NCI-H748 (cell line): ENCODE data around the gene PRKG1.

Experiments
- DNase-seq: peaks from one replicate; lab custom pipeline; 2025; ENCODE audit not compliant: unreplicated experiment; lab: John Stamatoyannopoulos, UW

Gene PRKG1

DNA sequence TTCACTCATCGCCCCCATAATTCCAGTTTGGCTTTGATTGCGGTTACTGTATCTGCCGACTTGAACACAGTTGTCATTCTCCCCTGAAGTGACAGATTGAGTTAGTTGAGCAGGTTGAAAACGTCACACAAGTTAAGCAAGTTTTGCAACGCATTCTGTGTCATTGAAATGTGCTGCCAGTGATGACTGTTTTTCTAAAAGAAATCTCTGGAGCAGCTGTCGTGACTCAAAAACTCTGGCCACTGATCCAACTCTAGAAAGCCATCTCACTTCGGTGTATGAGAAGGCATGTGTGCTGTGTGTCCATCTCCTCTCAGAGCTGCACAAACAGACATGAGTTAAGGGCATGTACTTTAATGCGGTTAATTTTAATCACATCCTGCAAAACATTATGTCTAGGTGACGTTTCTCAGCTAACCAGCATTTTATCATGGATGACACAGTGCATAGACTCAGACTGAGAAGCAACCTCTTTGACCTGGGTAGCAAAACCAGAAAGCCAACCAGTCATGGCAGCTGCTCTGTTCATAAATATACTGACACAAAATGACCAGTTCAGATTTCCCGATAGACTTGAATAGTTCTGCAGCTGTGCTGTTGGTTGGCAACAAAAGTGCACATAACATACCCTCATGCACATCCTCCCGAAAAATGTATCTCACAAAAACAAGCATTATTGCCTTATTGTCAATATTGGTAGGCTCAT lies 555.8 kb downstream of the PRKG1 start:
- no peak for DNase-seq

DNA sequence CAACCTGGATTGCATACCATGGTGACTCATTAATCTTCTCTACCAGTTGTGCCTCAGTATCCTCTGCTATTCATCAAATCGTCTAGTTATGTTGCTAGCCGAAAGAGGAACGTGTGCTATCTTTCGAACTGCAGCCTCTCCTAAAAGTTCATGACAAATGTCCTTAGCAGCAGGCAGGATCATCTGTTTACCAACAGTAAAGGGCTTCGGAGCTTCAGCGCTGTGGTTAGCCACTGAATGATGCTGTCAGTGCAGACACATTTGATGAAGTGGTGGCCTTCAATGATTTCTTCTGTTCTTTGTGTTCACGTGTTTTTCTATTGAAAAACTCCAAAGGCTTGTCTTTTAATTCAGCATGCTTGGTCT lies 556.3 kb downstream of the PRKG1 start:
- no peak for DNase-seq

DNA sequence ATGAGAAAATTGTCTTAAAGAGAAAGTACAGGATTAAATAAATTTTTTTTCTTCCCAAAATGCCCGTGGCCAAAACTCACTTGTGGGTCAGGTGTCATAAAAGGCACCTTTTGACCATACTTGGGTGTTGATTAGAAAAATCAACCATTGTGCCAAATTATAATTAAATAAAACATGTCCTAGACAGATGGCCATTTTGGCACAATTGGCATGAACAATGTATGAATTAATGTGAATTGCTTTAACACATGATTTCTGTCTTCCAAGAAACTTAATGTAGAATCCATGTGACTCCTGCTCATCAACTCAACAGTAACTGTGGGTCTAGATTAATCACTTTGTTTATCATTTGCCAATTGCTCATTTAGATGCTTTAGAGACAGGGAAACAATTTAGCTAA lies 561.1 kb downstream of the PRKG1 start:
- no peak for DNase-seq

GRCh38 chr10:51638211-51638610 lies 563.9 kb downstream of the PRKG1 start:
- DNase-seq: no peak

DNA sequence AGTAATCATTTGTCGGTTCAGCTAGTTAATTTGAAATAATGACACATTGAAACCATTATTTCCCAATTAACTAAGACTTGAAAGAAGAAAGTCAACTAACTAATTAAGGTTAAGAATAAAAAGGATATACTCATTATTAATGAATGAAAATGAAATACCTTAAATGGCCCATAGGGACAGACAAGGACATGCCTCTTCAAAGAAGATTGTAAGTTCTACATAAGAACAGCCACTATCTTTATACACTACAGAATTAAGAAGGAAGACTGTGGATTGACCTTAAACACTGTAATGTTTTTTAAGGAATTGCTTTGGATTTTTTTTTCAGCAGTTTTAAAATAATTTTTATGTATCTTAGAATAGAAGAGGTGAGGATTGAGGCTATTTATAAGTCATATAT lies 564.5 kb downstream of the PRKG1 start:
- no peak for DNase-seq

DNA sequence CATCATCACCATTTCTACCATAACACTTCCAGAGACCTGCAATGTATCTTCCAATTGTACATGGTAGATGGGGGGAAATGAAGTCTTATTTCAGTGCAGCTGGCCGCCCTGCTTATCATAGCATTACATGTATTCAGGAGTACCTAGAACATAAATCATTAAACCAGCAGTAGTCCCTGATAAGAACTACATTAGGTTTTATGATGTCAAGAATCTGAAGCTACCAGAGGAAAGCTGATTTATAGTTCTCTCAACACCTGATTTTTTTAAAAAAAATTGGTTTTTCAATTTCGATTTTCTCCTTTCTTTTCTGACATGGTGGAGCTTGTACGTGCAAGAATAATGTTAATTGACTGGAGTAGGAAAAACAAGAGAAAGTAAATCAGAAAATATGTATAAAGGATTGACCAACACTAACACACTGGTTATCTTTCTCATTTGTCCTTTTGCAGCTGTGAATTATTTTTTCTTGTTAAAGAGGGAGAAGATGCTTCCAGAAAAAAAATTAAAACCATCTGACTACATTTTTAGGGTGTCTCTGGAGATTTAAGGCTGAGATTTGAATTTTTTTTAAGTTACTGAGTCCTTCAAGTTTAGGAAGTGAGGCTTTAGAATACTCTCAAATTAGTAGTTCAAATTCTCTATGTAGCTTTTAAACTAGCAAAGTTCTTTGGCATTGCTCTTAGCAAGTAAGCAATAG lies 566.0 kb downstream of the PRKG1 start:
- DNase-seq: no peak

GRCh38 chr10:51642581-51642980 lies 568.3 kb downstream of the PRKG1 start:
- DNase-seq: no peak

DNA sequence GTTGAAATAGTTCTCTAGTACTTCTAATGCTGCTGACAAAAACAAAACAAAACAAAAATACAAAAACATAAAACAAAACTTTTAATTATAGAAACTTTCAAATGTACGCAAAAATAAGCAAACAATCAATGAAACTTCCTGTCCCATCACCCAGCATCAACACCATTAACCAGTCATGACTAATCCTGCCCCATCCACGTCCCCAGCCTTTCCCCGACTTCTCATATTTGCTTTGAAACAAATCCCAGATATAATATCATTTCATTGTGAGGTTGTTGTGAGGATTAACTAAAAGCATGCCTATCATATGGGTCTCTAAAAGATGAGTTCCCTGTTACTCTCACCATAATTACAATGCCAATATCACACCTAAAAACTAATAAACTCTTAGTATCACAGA lies 569.4 kb downstream of the PRKG1 start:
- no peak for DNase-seq

DNA sequence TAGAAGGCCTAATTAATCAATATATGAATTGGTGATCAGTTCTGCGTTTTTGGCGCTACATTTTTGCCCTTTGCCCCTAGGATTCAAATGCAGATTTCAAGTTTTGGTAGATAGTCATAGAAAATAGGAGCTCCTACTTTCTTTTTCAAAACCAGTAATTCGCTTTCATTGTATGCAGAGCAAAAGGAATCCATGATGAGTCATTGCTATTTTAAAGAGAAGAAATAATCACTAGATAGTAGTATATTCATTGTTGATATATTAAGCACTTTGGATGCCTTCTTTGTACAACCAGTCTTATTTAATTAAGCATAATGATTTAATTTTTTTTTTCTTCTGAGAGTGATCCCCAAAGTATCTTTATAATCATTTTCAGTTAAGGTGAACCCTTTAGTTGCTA lies 574.8 kb downstream of the PRKG1 start:
- DNase-seq: no peak

- no peak for DNase-seq
Measured at GRCh38 chr10:51651063-51651462, 576.8 kb downstream of the PRKG1 start.

GRCh38 chr10:51653025-51653424 lies 578.7 kb downstream of the PRKG1 start:
- no peak for DNase-seq

- DNase-seq: no peak
Measured at GRCh38 chr10:51654918-51655317, 580.6 kb downstream of the PRKG1 start.

- DNase-seq: no peak
Measured at GRCh38 chr10:51656503-51656902, 582.2 kb downstream of the PRKG1 start.

GRCh38 chr10:51658000-51658399 lies 583.7 kb downstream of the PRKG1 start:
- DNase-seq: no peak

DNA sequence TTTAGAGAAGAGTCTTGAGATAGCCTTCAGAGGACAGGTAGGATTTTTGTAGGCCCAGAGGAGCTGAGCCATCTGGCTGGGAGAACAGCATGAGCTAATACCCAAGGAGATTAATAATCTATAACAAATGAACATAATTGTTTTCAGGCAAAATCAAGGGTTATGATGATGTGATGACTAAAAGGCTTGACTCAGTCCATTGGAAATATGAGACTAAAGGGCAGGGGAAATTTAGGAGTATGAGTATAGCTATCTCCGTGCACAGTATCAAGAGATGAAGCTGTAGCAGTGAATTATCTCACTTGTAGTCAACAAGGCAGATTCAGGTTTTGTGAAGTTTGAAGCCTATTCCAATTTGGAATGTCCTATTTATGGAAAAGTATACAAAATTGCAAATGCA lies 585.1 kb downstream of the PRKG1 start:
- no peak for DNase-seq

DNA sequence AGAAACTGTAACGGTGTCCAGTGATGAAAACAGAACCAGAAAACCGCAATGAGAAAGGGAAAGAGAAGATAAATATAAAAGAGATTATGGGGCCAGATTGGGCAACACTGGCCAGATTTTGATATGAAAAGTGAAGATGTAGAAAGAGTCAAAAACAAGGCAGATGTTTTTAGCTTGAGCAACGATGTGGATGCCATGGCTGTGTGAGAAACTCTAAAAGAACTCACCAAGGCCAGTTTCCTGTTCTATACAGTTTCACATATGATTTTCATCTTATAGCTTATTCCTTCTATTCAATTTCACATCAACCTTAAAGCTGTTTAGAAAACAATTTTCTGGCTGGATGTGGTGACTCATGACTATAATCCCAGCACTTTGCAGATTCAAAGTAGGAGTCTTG lies 588.8 kb downstream of the PRKG1 start:
- DNase-seq: no peak

DNA sequence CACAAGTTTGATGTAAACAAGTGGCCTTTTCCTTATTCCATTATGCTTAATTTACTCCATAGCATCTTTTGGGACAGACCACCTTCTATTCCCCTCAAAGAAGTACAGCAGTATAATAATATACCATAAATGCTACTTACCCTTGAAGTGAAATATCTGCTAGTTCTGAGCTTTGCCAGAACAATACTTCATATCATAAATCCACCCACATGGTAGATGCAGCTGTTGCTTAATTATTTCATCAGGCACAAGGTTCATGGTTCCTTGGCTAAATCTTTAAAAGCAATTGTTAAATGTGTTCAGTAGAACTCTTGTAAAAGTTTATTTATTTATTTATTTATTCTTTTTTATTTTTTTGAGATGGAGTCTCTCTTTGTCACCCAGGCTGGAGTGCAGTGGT lies 592.2 kb downstream of the PRKG1 start:
- DNase-seq: no peak

GRCh38 chr10:51667678-51668335 lies 593.5 kb downstream of the PRKG1 start:
- DNase-seq: no peak

DNA sequence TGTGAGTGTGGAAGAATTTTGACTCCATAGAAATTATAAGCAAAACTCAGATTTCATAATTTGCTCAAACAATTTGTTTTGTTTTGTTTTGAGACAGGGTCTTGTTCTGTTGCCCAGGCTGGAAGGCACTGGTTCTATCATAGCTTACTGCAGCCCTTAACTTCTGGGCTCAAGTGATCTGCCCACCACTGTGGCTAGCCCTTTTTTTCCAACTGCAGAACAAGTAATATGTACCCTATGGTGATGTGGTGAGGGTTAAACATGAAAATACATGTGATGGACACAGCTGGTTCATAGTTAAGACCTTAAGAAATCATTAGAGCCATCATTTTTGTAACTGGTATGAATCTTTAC lies 594.0 kb downstream of the PRKG1 start:
- no peak for DNase-seq

DNA sequence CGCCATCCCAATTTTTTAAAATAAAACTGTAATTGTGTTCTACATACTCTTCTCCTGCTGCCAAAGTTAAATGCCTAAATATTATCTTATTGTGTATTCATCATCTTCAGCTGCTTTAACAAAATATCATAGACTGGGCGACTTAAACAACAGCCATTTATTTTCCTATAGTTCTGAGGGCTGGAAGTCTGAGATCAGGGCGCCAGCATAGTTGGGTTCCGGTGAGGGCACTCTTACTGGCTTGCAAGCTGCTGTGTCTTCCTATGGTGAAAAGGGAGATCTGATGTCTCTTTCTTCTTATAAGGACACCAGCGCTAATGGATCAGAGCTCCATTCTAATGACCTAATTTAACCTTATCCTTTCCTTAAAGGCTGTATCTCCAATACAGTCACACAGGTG lies 594.8 kb downstream of the PRKG1 start:
- DNase-seq: no peak

DNA sequence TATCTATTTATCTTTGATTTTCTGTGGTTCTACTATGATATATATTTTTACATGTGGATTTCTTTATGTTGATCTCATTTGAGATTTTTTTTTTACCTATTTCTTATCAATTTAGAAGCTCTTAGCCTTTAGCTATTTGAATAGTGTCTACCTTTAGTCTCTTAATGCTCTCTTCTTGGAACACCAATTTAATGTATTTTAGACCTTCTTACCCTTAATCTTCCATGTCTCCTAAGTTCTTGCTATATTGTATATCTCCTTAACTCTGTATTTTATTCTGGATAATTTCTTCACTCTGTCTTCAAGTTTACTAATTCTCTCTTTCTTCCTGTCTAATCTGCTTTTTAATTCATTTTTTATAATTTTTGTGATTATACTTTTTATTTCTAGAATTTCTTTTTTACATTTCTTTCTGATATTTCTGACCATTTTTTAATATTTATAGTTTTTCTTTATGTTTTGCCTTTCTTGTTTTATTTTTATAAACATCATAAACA lies 597.8 kb downstream of the PRKG1 start:
- no peak for DNase-seq

GRCh38 chr10:51675088-51675487 lies 600.8 kb downstream of the PRKG1 start:
- DNase-seq: no peak
